ENCODE measurements around the gene JUN.

- no peak for TF ChIP-seq EZH2phosphoT487 (IDR thresholded peaks at IDR 0.05; ENCODE audit: unreplicated experiment)
- TF ChIP-seq CTCF (conservative IDR thresholded peaks at IDR 0.05; ENCODE audit: low read depth in 2 of 2), result no peak
- no peak for TF ChIP-seq NANOG (IDR thresholded peaks at IDR 0.05; ENCODE audit: borderline replicate concordance)
- TF ChIP-seq ZNF331 (CRISPR knock-in tag; IDR thresholded peaks at IDR 0.05; ENCODE audit: low read depth), result no peak
Measured at GRCh38 chr1:58738876-58739275, 45.0 kb downstream of the JUN start.

All from GM23338 (cell line).